ENCODE measurements around the gene INCA1.

DNA sequence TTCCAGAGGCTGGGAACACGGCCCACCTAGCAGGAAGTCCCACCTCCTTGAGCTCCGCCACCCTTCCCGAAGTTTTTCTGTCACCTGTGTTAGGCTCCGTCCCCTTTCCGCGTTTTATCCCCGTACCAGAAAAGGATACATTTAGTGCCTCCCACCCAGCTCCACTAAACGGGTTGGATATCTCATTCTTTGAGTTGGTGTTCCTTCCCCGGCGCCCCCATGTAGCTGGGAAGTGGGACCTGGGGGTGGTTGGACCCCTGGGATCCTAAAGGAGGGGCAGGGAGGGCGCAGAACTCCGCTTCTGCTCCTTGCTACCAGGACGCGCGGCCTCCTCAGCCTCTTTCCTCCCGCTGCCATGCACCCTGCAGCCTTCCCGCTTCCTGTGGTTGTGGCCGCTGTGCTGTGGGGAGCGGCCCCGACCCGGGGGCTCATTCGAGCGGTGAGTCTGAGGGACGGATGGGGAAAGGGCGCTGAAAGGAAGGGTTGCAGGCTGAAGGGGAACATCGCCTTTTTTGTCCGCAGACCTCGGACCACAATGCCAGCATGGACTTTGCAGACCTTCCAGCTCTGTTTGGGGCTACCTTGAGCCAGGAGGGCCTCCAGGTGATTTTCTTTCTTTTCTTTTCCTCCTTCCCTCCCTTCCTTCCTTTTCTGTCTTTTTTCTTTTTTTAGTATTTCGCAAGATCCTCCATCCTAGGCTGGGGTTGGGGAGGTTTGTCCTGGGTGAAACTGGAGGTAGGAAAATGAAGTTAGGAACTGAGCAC is 56.6 kb downstream of the INCA1 start:
- TF ChIP-seq, protein P1, sequence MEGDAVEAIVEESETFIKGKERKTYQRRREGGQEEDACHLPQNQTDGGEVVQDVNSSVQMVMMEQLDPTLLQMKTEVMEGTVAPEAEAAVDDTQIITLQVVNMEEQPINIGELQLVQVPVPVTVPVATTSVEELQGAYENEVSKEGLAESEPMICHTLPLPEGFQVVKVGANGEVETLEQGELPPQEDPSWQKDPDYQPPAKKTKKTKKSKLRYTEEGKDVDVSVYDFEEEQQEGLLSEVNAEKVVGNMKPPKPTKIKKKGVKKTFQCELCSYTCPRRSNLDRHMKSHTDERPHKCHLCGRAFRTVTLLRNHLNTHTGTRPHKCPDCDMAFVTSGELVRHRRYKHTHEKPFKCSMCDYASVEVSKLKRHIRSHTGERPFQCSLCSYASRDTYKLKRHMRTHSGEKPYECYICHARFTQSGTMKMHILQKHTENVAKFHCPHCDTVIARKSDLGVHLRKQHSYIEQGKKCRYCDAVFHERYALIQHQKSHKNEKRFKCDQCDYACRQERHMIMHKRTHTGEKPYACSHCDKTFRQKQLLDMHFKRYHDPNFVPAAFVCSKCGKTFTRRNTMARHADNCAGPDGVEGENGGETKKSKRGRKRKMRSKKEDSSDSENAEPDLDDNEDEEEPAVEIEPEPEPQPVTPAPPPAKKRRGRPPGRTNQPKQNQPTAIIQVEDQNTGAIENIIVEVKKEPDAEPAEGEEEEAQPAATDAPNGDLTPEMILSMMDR (IDR thresholded peaks at IDR 0.05; ENCODE audit: poor library complexity) = no peak
- no peak for TF ChIP-seq EZH2 (IDR thresholded peaks at IDR 0.05; ENCODE audit: borderline replicate concordance)

Data from hepatocyte (in vitro differentiated cells).